WTC11 (cell line): ENCODE data around the gene MTFR2. TPM values are rescaled to one million over a fixed set of nuclear protein-coding genes. Genes with fewer than 3 reads are reported as not detected.

Experiments used
- ATF1 ChIP-seq: sonication (generic); formaldehyde crosslinking; IDR thresholded peaks from 2 replicates; pipeline ENCODE4 v1.8.1; 2023; ENCODE audit warnings: mild to moderate bottlenecking, moderate library complexity, missing genetic modification reagents
- CBFB ChIP-seq: sonication (generic); formaldehyde crosslinking; IDR thresholded peaks from 2 replicates; pipeline ENCODE4 v1.8.1; 2022; ENCODE audit warnings: mild to moderate bottlenecking, low read depth, missing genetic modification reagents
- CDX4 ChIP-seq: fragments of 250-450 bp; sonication (Bioruptor Pico); IDR thresholded peaks from 2 replicates; pipeline ENCODE4 v1.9.0; 2021; ENCODE audit warnings: moderate library complexity, mild to moderate bottlenecking, inconsistent platforms, borderline replicate concordance
- ERG ChIP-seq: fragments of 250-450 bp; sonication (Bioruptor Pico); IDR thresholded peaks from 2 replicates; pipeline ENCODE4 v1.8.0; 2021; ENCODE audit warnings: mild to moderate bottlenecking
- FOXK1 ChIP-seq: sonication (generic); formaldehyde crosslinking; IDR thresholded peaks from 2 replicates; pipeline ENCODE4 v1.8.0; 2022; ENCODE audit warnings: mild to moderate bottlenecking, moderate library complexity, missing genetic modification reagents
- FOXP4 ChIP-seq: sonication (generic); formaldehyde crosslinking; IDR thresholded peaks from 2 replicates; pipeline ENCODE4 v1.8.0; 2022; ENCODE audit warnings: mild to moderate bottlenecking, missing genetic modification reagents
- HMGXB4 ChIP-seq: sonication (generic); formaldehyde crosslinking; IDR thresholded peaks from 2 replicates; pipeline ENCODE4 v1.8.1; 2023; ENCODE audit warnings: mild to moderate bottlenecking, moderate library complexity, missing genetic modification reagents
- IRF2 ChIP-seq: sonication (generic); formaldehyde crosslinking; IDR thresholded peaks from 2 replicates; pipeline ENCODE4 v1.8.0; 2022; ENCODE audit warnings: low read depth, missing genetic modification reagents, borderline replicate concordance
- JAZF1 ChIP-seq: fragments of 250-450 bp; sonication (Bioruptor Pico); IDR thresholded peaks from 2 replicates; pipeline ENCODE4 v1.9.0; 2021; ENCODE audit warnings: moderate library complexity, mild to moderate bottlenecking, inconsistent platforms
- JUN ChIP-seq: sonication (generic); formaldehyde crosslinking; IDR thresholded peaks from 2 replicates; pipeline ENCODE4 v1.8.0; 2023; ENCODE audit warnings: mild to moderate bottlenecking, missing genetic modification reagents
- KAT7 ChIP-seq: sonication (generic); formaldehyde crosslinking; IDR thresholded peaks from 2 replicates; pipeline ENCODE4 v1.8.1; 2023; ENCODE audit warnings: missing genetic modification reagents, mild to moderate bottlenecking, borderline replicate concordance
- MAX ChIP-seq: sonication (generic); formaldehyde crosslinking; IDR thresholded peaks from 2 replicates; pipeline ENCODE4 v1.8.0; 2022; ENCODE audit warnings: mild to moderate bottlenecking, missing genetic modification reagents
- MYBL2 ChIP-seq: sonication (generic); formaldehyde crosslinking; IDR thresholded peaks from 2 replicates; pipeline ENCODE4 v1.8.1; 2023; ENCODE audit warnings: mild to moderate bottlenecking, moderate library complexity, missing genetic modification reagents
- NFE2L1 ChIP-seq: sonication (generic); formaldehyde crosslinking; IDR thresholded peaks from 2 replicates; pipeline ENCODE4 v1.8.1; 2023; ENCODE audit warnings: missing genetic modification reagents
- NR1H2 ChIP-seq: sonication (generic); formaldehyde crosslinking; IDR thresholded peaks from 2 replicates; pipeline ENCODE4 v1.9.0; 2021; ENCODE audit warnings: mild to moderate bottlenecking, moderate library complexity, missing genetic modification reagents
- NR2C2 ChIP-seq: sonication (generic); formaldehyde crosslinking; IDR thresholded peaks from 2 replicates; pipeline ENCODE4 v1.8.0; 2022; ENCODE audit warnings: mild to moderate bottlenecking, missing genetic modification reagents
- RELA ChIP-seq: sonication (generic); formaldehyde crosslinking; IDR thresholded peaks from 2 replicates; pipeline ENCODE4 v1.8.1; 2022; ENCODE audit warnings: missing genetic modification reagents, mild to moderate bottlenecking, borderline replicate concordance
- RORB ChIP-seq: fragments of 250-450 bp; sonication (Bioruptor Pico); IDR thresholded peaks from 2 replicates; pipeline ENCODE4 v1.9.0; 2021; ENCODE audit warnings: mild to moderate bottlenecking
- SMAD4 ChIP-seq: sonication (generic); formaldehyde crosslinking; IDR thresholded peaks from 2 replicates; pipeline ENCODE4 v1.8.0; 2022; ENCODE audit warnings: mild to moderate bottlenecking, missing genetic modification reagents
- SP1 ChIP-seq: sonication (generic); formaldehyde crosslinking; conservative IDR thresholded peaks from 2 replicates; pipeline ENCODE4 v1.8.1; 2022; ENCODE audit warnings: missing genetic modification reagents
- TCF7 ChIP-seq: sonication (generic); formaldehyde crosslinking; IDR thresholded peaks from 2 replicates; pipeline ENCODE4 v1.8.0; 2022; ENCODE audit warnings: mild to moderate bottlenecking, low read depth, missing genetic modification reagents, moderate library complexity
- TEAD1 ChIP-seq: sonication (generic); formaldehyde crosslinking; IDR thresholded peaks from 2 replicates; pipeline ENCODE4 v1.8.0; 2022; ENCODE audit warnings: mild to moderate bottlenecking, missing genetic modification reagents
- TP53 ChIP-seq: sonication (generic); formaldehyde crosslinking; IDR thresholded peaks from 2 replicates; pipeline ENCODE4 v1.8.1; 2023; ENCODE audit warnings: mild to moderate bottlenecking, missing genetic modification reagents
- ZBTB43 ChIP-seq: sonication (generic); formaldehyde crosslinking; IDR thresholded peaks from 2 replicates; pipeline ENCODE4 v1.8.1; 2023; ENCODE audit warnings: mild to moderate bottlenecking, missing genetic modification reagents
- ZNF219 ChIP-seq: sonication (generic); formaldehyde crosslinking; IDR thresholded peaks from 2 replicates; pipeline ENCODE4 v1.8.0; 2023; ENCODE audit warnings: missing genetic modification reagents, mild to moderate bottlenecking, borderline replicate concordance
- ZNF396 ChIP-seq: fragments of 250-450 bp; sonication (Bioruptor Pico); IDR thresholded peaks from 2 replicates; pipeline ENCODE4 v1.8.0; 2021; ENCODE audit warnings: mild to moderate bottlenecking, moderate library complexity, borderline replicate concordance
- ZNF416 ChIP-seq: fragments of 250-450 bp; sonication (Bioruptor Pico); IDR thresholded peaks from 2 replicates; pipeline ENCODE4 v1.9.0; 2021; ENCODE audit warnings: mild to moderate bottlenecking, inconsistent platforms
- ZSCAN18 ChIP-seq: fragments of 250-450 bp; sonication (Bioruptor Pico); IDR thresholded peaks from 2 replicates; pipeline ENCODE4 v2.1.2; 2022; ENCODE audit warnings: mild to moderate bottlenecking, moderate library complexity
- total RNA-seq: library from RNA; stranded (reverse); gene quantifications from 3 replicates; pipeline ENCODE4 v1.2.3, GENCODE V29; 2021

Gene MTFR2
- total RNA-seq, 1 experiment from 2014 or later, result 8.5 TPM

- no peak for TF ChIP-seq TCF7 (CRISPR knock-in tag)
- peak; percentile 8; the same call in 1 of the 2 replicates for TF ChIP-seq CDX4 (CRISPR knock-in tag)
- no peak for TF ChIP-seq NFE2L1 (CRISPR knock-in tag)
- TF ChIP-seq ATF1, result no peak
- no peak for TF ChIP-seq IRF2
- TF ChIP-seq ZBTB43 (CRISPR knock-in tag), result no peak
- TF ChIP-seq ERG (CRISPR knock-in tag), result no peak
- TF ChIP-seq FOXK1, result peak; percentile 75; the same call in 1 of the 2 replicates
- no peak; the same call in 1 of the 2 replicates for TF ChIP-seq ZNF416 (CRISPR knock-in tag)
- TF ChIP-seq ZNF396, result no peak
- TF ChIP-seq ZSCAN18, result no peak
- no peak for TF ChIP-seq JAZF1 (CRISPR knock-in tag)
- no peak for TF ChIP-seq RORB (CRISPR knock-in tag)
- TF ChIP-seq FOXP4 (CRISPR knock-in tag), result 0 out of 2 replicates have a peak, but pooled peaks have one; percentile 43
- no peak for TF ChIP-seq SMAD4 (CRISPR knock-in tag)
- no peak for TF ChIP-seq TP53 (CRISPR knock-in tag)
- no peak; the same call in 1 of the 2 replicates for TF ChIP-seq MYBL2 (CRISPR knock-in tag)
- TF ChIP-seq CBFB, result no peak
- TF ChIP-seq TEAD1 (CRISPR knock-in tag), result peak; percentile 76; the same call in 1 of the 2 replicates
- no peak; the same call in 1 of the 2 replicates for TF ChIP-seq JUN (CRISPR knock-in tag)
- peak; percentile 86 for TF ChIP-seq SP1
- TF ChIP-seq HMGXB4, result peak; percentile 54
- TF ChIP-seq MAX, result peak; percentile 90
- TF ChIP-seq ZNF219, result no peak
- TF ChIP-seq NR1H2, result no peak
- no peak for TF ChIP-seq KAT7 (CRISPR knock-in tag)
- TF ChIP-seq RELA (CRISPR knock-in tag), result no peak
- TF ChIP-seq NR2C2 (CRISPR knock-in tag), result no peak
Measured at GRCh38 chr6:136289579-136290409, 39.7 kb upstream of the MTFR2 start, which contains the start of gene BCLAF1 (continued).
